K562 (cell line): ENCODE results near the gene EEF2. TPM values are rescaled to one million over a fixed set of nuclear protein-coding genes. Genes with fewer than 3 reads are reported as not detected.

Experiments used
- DDX20 ChIP-seq: fragments of 450-650 bp; IDR thresholded peaks from 2 replicates; pipeline ENCODE4 v1.6.1; 2016; ENCODE audit warnings: missing genetic modification characterization, low read depth, mild to moderate bottlenecking, missing compliant biosample characterization, moderate library complexity
- GABPB1 ChIP-seq: sonication (generic); formaldehyde crosslinking; IDR thresholded peaks from 2 replicates; pipeline ENCODE4 v1.8.0; 2022; ENCODE audit warnings: mild to moderate bottlenecking, missing genetic modification reagents
- GATA2 ChIP-seq: sonication (generic); formaldehyde crosslinking; IDR thresholded peaks from 2 replicates; pipeline ENCODE4 v1.4.0; 2020; ENCODE audit warnings: mild to moderate bottlenecking, missing genetic modification reagents
- HOXB6 ChIP-seq: fragments of 250-450 bp; sonication (Bioruptor Pico); IDR thresholded peaks from 2 replicates; pipeline ENCODE4 v1.5.1; 2022; ENCODE audit warnings: mild to moderate bottlenecking, borderline replicate concordance
- LARP7 ChIP-seq: fragments of 450-650 bp; IDR thresholded peaks from 2 replicates; pipeline ENCODE4 v1.6.1; 2016
- MBD2 ChIP-seq: sonication (generic); IDR thresholded peaks from 2 replicates; pipeline ENCODE4 v1.6.1; 2016; ENCODE audit warnings: low read depth, borderline replicate concordance
- TCF7 ChIP-seq: sonication (generic); IDR thresholded peaks from 2 replicates; pipeline ENCODE4 v1.6.1; 2016; ENCODE audit warnings: antibody characterized with exemption, borderline replicate concordance
- ZNF175 ChIP-seq: fragments of 200-800 bp; sonication (Bioruptor generic); IDR thresholded peaks from 2 replicates; pipeline ENCODE4 v1.6.1; 2016; ENCODE audit warnings: low read depth, mild to moderate bottlenecking, missing genetic modification characterization, missing compliant biosample characterization
- ZNF24 ChIP-seq: fragments of 450-650 bp; IDR thresholded peaks from 2 replicates; pipeline ENCODE4 v1.6.1; 2016
- ZNF282 ChIP-seq: sonication (generic); formaldehyde crosslinking; IDR thresholded peaks from 2 replicates; pipeline ENCODE4 v1.8.1; 2023; ENCODE audit warnings: missing genetic modification reagents
- ZNF407 ChIP-seq: fragments of 450-650 bp; IDR thresholded peaks from 2 replicates; pipeline ENCODE4 v1.6.1; 2016; ENCODE audit warnings: low read depth
- ZNF551 ChIP-seq: fragments of 250-450 bp; sonication (Bioruptor Pico); IDR thresholded peaks from 2 replicates; pipeline ENCODE4 v1.5.0; 2021; ENCODE audit warnings: mild to moderate bottlenecking, moderate library complexity
- ZNF695 ChIP-seq: fragments of 450-650 bp; formaldehyde crosslinking; IDR thresholded peaks from 2 replicates; pipeline ENCODE4 v1.4.0; 2020; ENCODE audit warnings: mild to moderate bottlenecking, moderate library complexity
- ZNF766 ChIP-seq: fragments of 200-800 bp; sonication (Bioruptor generic); conservative IDR thresholded peaks from 2 replicates; pipeline ENCODE4 v1.6.1; 2016; ENCODE audit warnings: missing genetic modification characterization, missing compliant biosample characterization
- polyA plus RNA-seq, 8 experiments: library from polyadenylated mRNA; depleted of rRNA in 4 of 8; stranded (reverse) in 5 of 8; unstranded in 3 of 8; fragments of >200 nt; fragmentation: Nextera tagmentation in 2 of 8; fragmentation: Illumina TruSeq in 1 of 8; extraction: Ambion mirVana in 2 of 8; extraction: Trizol in 1 of 8; gene quantifications; 2 replicates each; pipeline versions ENCODE4 v1.2.1 to v1.2.3, GENCODE V29; 2011 to 2014; ENCODE audit warnings: inconsistent platforms in 1 of 8, missing spikeins in 1 of 8
- total RNA-seq, 7 experiments: library from RNA; depleted of rRNA in 6 of 7; stranded (reverse); fragments of >200 nt in 6 of 7; fragmentation: Illumina TruSeq in 2 of 7; extraction: Trizol in 2 of 7; gene quantifications; 2 replicates each; pipeline versions ENCODE4 v1.2.1 to v1.2.3, GENCODE V29; 2011 to 2021; ENCODE audit warnings: low replicate concordance in 1 of 7
- TF ChIP-seq, protein P1 (sequence below): sonication (generic); formaldehyde crosslinking; IDR thresholded peaks from 2 replicates; pipeline ENCODE4 v1.8.0; 2022; ENCODE audit warnings: missing genetic modification reagents, mild to moderate bottlenecking, moderate library complexity, borderline replicate concordance
- TF ChIP-seq, protein P2 (sequence below): fragments of 250-450 bp; sonication (Bioruptor Pico); IDR thresholded peaks from 2 replicates; pipeline ENCODE4 v1.8.0; 2022; ENCODE audit warnings: moderate library complexity, mild to moderate bottlenecking, inconsistent platforms
- TF ChIP-seq, protein P3 (sequence below): sonication (generic); formaldehyde crosslinking; IDR thresholded peaks from 2 replicates; pipeline ENCODE4 v1.8.1; 2023; ENCODE audit warnings: mild to moderate bottlenecking, missing genetic modification reagents, moderate library complexity

Gene EEF2
- total and polyA plus RNA-seq, 9 of the 15 experiments (the other 6 are each of a cell fraction or from before 2014, with no cell fraction given), result 372 to 3,003 (median 1,453) TPM

DNA sequence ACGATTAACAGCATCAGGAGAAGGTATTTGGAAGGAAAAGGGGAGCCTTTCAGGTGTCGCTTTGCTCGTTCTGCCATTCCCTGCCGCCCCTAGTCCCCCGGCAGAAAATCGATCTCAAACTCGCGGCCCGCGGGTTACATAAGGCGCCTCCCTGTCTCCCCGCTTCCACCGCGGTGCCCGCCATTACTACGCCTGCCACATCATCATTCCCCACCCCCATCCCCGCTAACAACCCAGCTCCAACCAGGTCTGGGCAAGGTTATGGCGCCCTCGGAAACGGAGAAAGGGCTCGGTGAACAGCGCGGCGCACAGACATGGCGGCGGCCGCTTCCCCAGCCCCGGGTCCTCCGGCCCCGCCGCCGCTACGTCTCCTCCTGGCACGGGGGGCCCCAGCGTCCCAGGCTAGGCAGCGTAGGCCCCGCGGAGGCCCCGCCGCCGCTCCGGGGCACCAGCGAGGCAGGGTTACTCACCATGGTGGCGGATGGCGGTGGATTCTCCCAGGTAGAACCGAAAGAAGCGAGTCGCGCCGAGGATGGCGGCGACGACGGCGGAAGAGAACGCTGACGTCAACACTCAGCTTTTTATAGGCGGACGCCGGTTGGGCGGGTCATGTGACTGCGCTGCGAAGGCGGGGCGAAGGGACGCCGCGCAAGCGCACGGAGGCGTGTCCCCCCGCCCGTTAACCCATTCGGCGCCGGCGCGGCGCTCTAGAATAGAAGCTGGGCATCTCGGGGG is at the start of gene EEF2 (continued):
- TF ChIP-seq ZNF407, result no peak
- no peak for TF ChIP-seq TCF7
- 0 out of 2 replicates have a peak, but pooled peaks have one; percentile 38 for TF ChIP-seq ZNF175
- no peak for TF ChIP-seq LARP7
- no peak for TF ChIP-seq GATA2 (CRISPR knock-in tag)
- no peak for TF ChIP-seq ZNF551 (CRISPR knock-in tag)
- TF ChIP-seq, protein P1, sequence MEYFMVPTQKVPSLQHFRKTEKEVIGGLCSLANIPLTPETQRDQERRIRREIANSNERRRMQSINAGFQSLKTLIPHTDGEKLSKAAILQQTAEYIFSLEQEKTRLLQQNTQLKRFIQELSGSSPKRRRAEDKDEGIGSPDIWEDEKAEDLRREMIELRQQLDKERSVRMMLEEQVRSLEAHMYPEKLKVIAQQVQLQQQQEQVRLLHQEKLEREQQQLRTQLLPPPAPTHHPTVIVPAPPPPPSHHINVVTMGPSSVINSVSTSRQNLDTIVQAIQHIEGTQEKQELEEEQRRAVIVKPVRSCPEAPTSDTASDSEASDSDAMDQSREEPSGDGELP (CRISPR knock-in tag), result peak; percentile 75; the same call in 1 of the 2 replicates
- TF ChIP-seq, protein P2, sequence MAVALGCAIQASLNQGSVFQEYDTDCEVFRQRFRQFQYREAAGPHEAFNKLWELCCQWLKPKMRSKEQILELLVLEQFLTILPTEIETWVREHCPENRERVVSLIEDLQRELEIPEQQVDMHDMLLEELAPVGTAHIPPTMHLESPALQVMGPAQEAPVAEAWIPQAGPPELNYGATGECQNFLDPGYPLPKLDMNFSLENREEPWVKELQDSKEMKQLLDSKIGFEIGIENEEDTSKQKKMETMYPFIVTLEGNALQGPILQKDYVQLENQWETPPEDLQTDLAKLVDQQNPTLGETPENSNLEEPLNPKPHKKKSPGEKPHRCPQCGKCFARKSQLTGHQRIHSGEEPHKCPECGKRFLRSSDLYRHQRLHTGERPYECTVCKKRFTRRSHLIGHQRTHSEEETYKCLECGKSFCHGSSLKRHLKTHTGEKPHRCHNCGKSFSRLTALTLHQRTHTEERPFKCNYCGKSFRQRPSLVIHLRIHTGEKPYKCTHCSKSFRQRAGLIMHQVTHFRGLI (CRISPR knock-in tag), result no peak
- no peak; the same call in 1 of the 2 replicates for TF ChIP-seq ZNF24
- no peak for TF ChIP-seq HOXB6 (CRISPR knock-in tag)
- peak; percentile 90 for TF ChIP-seq MBD2
- TF ChIP-seq GABPB1 (CRISPR knock-in tag), result peak; percentile 83
- no peak for TF ChIP-seq ZNF695 (CRISPR knock-in tag)
- TF ChIP-seq, protein P3, sequence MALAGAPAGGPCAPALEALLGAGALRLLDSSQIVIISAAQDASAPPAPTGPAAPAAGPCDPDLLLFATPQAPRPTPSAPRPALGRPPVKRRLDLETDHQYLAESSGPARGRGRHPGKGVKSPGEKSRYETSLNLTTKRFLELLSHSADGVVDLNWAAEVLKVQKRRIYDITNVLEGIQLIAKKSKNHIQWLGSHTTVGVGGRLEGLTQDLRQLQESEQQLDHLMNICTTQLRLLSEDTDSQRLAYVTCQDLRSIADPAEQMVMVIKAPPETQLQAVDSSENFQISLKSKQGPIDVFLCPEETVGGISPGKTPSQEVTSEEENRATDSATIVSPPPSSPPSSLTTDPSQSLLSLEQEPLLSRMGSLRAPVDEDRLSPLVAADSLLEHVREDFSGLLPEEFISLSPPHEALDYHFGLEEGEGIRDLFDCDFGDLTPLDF (CRISPR knock-in tag), result peak; percentile 82
- no peak for TF ChIP-seq ZNF766 (CRISPR knock-in tag)
- no peak for TF ChIP-seq DDX20 (tag)
- peak; percentile 96 for TF ChIP-seq ZNF282 (CRISPR knock-in tag)
